PC-3 (cell line): Measurements from ENCODE around the gene ZPBP.

ENCODE experiments used
- CTCF ChIP-seq: fragments of 300-600 bp; sonication (generic); conservative IDR thresholded peaks from 2 replicates; pipeline ENCODE4 v1.5.1; 2017; ENCODE audit warnings: antibody characterized with exemption, low read depth, mild to moderate bottlenecking, low read length
- EZH2phosphoT487 ChIP-seq: fragments of 300-600 bp; sonication (generic); IDR thresholded peaks from 2 replicates; pipeline ENCODE4 v1.6.1; 2018; ENCODE audit warnings: mild to moderate bottlenecking, antibody characterized with exemption, low read length, borderline replicate concordance

GRCh38 chr7:49928787-49929186, 164.3 kb downstream of the ZPBP start:
- TF ChIP-seq CTCF (no peak), EZH2phosphoT487 (no peak)
